ENCODE measurements around the gene LCP2.

The LCP2 gene

DNA sequence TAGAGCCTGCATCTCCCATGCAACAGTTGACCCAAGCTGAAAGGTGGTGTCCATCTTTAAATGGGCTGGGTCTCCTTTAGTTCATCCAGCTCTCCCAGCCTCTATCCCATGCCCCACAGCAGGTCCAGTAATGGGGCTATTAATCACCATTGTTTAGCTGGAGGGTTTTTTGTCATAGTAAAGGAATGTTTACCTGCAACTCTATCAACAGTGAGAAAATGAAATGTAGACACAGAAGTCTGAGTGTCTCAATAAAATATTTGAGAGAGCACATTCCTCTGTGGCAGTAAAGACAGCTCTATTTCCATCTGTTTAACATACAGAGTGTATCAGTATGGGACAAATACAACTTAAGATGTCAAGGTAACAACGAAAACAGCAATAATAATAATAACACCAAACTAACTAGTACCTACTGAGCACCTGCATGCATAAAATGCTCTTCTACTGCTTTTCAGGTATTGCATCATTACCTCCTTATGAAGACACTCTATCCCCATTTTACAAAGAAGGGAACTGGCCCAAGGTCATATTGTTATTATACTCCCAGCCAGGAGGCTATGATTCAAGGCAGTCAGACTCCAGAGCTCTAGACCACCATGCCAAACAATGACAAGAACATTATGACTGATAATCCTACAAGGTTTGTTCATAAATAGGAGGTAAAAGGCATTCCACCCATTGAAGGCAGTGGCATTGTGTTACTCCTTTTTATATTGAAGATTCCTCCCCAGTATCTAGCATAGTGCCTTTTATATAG, 85.8 kb downstream of the LCP2 start:
- Histone ChIP-seq H4K20me1 (ENCODE audit: insufficient read depth, low read length) (no peaks in the 10 kb centered on the region), H3K4me3 (ENCODE audit: low read length) (no peak overlapping the region), H3K9ac (ENCODE audit: low read length) (no peak overlapping the region), H3K36me3 (replicated peaks; ENCODE audit: low read depth, low read length) (no peaks in the 10 kb centered on the region), H3K27ac (ENCODE audit: low read length) (no peak overlapping the region), H3K27me3 (ENCODE audit: low read depth, low read length) (peaks cover 35% of the 10 kb centered on the region), H3K79me2 (ENCODE audit: low read length) (no peaks in the 10 kb centered on the region), H3K4me2 (ENCODE audit: low read length) (no peak overlapping the region), H2AFZ (ENCODE audit: low read depth, low read length) (no peak overlapping the region), H3K9me3 (ENCODE audit: insufficient read depth, low read length) (no peaks in the 10 kb centered on the region), H3K4me1 (ENCODE audit: low read length) (no peaks in the 10 kb centered on the region)
- no peak for TF ChIP-seq EZH2phosphoT487 (IDR thresholded peaks at IDR 0.05; ENCODE audit: low read depth)
- TF ChIP-seq, protein P1, sequence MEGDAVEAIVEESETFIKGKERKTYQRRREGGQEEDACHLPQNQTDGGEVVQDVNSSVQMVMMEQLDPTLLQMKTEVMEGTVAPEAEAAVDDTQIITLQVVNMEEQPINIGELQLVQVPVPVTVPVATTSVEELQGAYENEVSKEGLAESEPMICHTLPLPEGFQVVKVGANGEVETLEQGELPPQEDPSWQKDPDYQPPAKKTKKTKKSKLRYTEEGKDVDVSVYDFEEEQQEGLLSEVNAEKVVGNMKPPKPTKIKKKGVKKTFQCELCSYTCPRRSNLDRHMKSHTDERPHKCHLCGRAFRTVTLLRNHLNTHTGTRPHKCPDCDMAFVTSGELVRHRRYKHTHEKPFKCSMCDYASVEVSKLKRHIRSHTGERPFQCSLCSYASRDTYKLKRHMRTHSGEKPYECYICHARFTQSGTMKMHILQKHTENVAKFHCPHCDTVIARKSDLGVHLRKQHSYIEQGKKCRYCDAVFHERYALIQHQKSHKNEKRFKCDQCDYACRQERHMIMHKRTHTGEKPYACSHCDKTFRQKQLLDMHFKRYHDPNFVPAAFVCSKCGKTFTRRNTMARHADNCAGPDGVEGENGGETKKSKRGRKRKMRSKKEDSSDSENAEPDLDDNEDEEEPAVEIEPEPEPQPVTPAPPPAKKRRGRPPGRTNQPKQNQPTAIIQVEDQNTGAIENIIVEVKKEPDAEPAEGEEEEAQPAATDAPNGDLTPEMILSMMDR (IDR thresholded peaks at IDR 0.05; ENCODE audit: low read depth, low read length), result no peak

DNA sequence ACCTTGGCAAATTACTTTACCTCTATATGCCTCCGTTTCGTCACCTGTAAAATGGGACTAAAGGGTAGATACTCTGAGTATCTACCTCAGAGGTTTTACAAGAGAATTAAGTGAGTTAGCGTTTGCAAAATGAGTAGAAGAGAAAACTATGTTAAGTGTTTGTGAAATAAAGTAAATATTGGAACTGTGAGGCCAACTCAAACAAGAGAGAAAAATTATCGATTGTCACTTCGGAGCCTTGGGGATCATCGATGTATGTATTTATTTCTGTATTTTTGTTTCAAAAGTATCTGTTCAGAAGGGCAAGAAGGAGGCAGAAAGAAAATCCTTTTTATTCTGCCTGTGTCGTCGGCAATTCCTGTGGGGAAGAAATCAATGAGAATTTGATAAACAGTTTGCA, 90.6 kb downstream of the LCP2 start:
- Histone ChIP-seq H4K20me1 (ENCODE audit: insufficient read depth, low read length) (no peaks in the 10 kb centered on the region), H2AFZ (ENCODE audit: low read depth, low read length) (no peak overlapping the region), H3K9ac (ENCODE audit: low read length) (no peak overlapping the region), H3K4me3 (ENCODE audit: low read length) (no peak overlapping the region), H3K9me3 (ENCODE audit: insufficient read depth, low read length) (no peaks in the 10 kb centered on the region), H3K27me3 (ENCODE audit: low read depth, low read length) (peaks cover 64% of the 10 kb centered on the region), H3K27ac (ENCODE audit: low read length) (no peak overlapping the region), H3K79me2 (ENCODE audit: low read length) (no peaks in the 10 kb centered on the region), H3K36me3 (replicated peaks; ENCODE audit: low read depth, low read length) (no peaks in the 10 kb centered on the region), H3K4me1 (ENCODE audit: low read length) (no peaks in the 10 kb centered on the region), H3K4me2 (ENCODE audit: low read length) (no peak overlapping the region)
- TF ChIP-seq, protein P1 (IDR thresholded peaks at IDR 0.05; ENCODE audit: low read depth, low read length), result no peak
- TF ChIP-seq EZH2phosphoT487 (IDR thresholded peaks at IDR 0.05; ENCODE audit: low read depth), result no peak

DNA sequence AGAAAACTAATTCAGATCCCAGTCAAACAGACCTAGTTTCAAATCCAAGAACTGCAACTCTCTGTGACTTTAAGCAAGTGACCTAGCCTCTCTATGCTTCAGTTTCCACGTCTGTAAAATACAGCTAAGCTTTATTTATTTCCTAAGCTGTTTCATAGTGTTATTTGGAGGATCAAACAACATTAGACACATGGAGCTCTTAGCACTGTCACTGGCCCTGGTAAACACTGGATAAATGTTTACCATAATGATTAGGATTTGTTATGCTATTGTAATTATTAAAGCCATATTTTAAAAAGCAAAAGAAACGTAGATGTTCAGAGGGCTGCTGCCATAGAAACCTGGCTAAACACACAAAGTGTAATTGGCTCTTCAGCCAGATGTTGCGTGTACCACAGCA, 91.4 kb downstream of the LCP2 start:
- H3K27me3 ChIP-seq (ENCODE audit: low read depth, low read length), result peaks cover 60% of the 10 kb centered on the region
- no peak overlapping the region for H3K9ac ChIP-seq (ENCODE audit: low read length)
- TF ChIP-seq, protein P1 (IDR thresholded peaks at IDR 0.05; ENCODE audit: low read depth, low read length), result no peak
- no peak for TF ChIP-seq EZH2phosphoT487 (IDR thresholded peaks at IDR 0.05; ENCODE audit: low read depth)
- no peak overlapping the region for H3K4me3 ChIP-seq (ENCODE audit: low read length)
- H3K79me2 ChIP-seq (ENCODE audit: low read length), result no peaks in the 10 kb centered on the region
- no peaks in the 10 kb centered on the region for H3K36me3 ChIP-seq (replicated peaks; ENCODE audit: low read depth, low read length)
- no peaks in the 10 kb centered on the region for H4K20me1 ChIP-seq (ENCODE audit: insufficient read depth, low read length)
- H3K9me3 ChIP-seq (ENCODE audit: insufficient read depth, low read length), result no peaks in the 10 kb centered on the region
- peaks cover 7% of the 10 kb centered on the region for H3K4me1 ChIP-seq (ENCODE audit: low read length)
- no peak overlapping the region for H3K27ac ChIP-seq (ENCODE audit: low read length)
- no peak overlapping the region for H2AFZ ChIP-seq (ENCODE audit: low read depth, low read length)
- no peak overlapping the region for H3K4me2 ChIP-seq (ENCODE audit: low read length)

- Histone ChIP-seq H3K27ac (ENCODE audit: low read length) (no peak overlapping the region), H3K9ac (ENCODE audit: low read length) (no peak overlapping the region), H4K20me1 (ENCODE audit: insufficient read depth, low read length) (no peaks in the 10 kb centered on the region), H3K79me2 (ENCODE audit: low read length) (no peaks in the 10 kb centered on the region), H3K4me1 (ENCODE audit: low read length) (peaks cover 12% of the 10 kb centered on the region), H3K27me3 (ENCODE audit: low read depth, low read length) (peaks cover 51% of the 10 kb centered on the region), H3K4me2 (ENCODE audit: low read length) (no peak overlapping the region), H2AFZ (ENCODE audit: low read depth, low read length) (no peak overlapping the region), H3K36me3 (replicated peaks; ENCODE audit: low read depth, low read length) (no peaks in the 10 kb centered on the region), H3K4me3 (ENCODE audit: low read length) (no peak overlapping the region), H3K9me3 (ENCODE audit: insufficient read depth, low read length) (no peaks in the 10 kb centered on the region)
- TF ChIP-seq, protein P1 (IDR thresholded peaks at IDR 0.05; ENCODE audit: low read depth, low read length), result no peak
- no peak for TF ChIP-seq EZH2phosphoT487 (IDR thresholded peaks at IDR 0.05; ENCODE audit: low read depth)
Observed at GRCh38 chr5:170204202-170204601, 93.4 kb downstream of the LCP2 start.
